Astrocyte (in vitro differentiated cells and primary cell): ENCODE data around the gene MTARC1. TPM values are rescaled to one million over a fixed set of nuclear protein-coding genes. Genes with fewer than 3 reads are reported as not detected.

Source experiments
- DNase-seq: peaks from one replicate; pipeline ENCODE4 v3.0.0-alpha.2; 2010; ENCODE audit warnings: low read depth
- FAIRE-seq: peaks from 2 replicates; lab custom pipeline; 2011; peaks lifted over from hg19 to GRCh38; lab: Jason Lieb, UNC
- H2AFZ ChIP-seq: 2 replicates; pipeline ENCODE4 v1.6.0; 2012; ENCODE audit warnings: low read depth, low read length, inconsistent platforms
- H3K27ac ChIP-seq: 2 replicates; pipeline ENCODE4 v1.5.1; 2011; ENCODE audit warnings: low read depth, low read length, inconsistent platforms
- H3K27me3 ChIP-seq: 2 replicates; pipeline ENCODE4 v1.6.0; 2011; ENCODE audit warnings: low read length, inconsistent platforms; ENCODE audit not compliant: insufficient read depth
- H3K36me3 ChIP-seq: 2 replicates; pipeline ENCODE4 v1.5.1; 2011; ENCODE audit warnings: low read length, inconsistent platforms; ENCODE audit not compliant: insufficient read depth
- H3K4me1 ChIP-seq: 2 replicates; pipeline ENCODE4 v1.5.1; 2011; ENCODE audit warnings: low read length, inconsistent platforms; ENCODE audit not compliant: insufficient read depth
- H3K4me2 ChIP-seq: 2 replicates; pipeline ENCODE4 v1.6.0; 2012; ENCODE audit warnings: low read length, inconsistent platforms
- H3K4me3 ChIP-seq: 2 replicates; pipeline ENCODE4 v1.5.1; 2011; ENCODE audit warnings: low read depth, mild to moderate bottlenecking, low read length, inconsistent platforms; ENCODE audit not compliant: insufficient read depth
- H3K79me2 ChIP-seq: 2 replicates; pipeline ENCODE4 v1.6.0; 2012; ENCODE audit warnings: mild to moderate bottlenecking, low read length, inconsistent platforms; ENCODE audit not compliant: insufficient read depth
- H3K9ac ChIP-seq: 2 replicates; pipeline ENCODE4 v1.6.0; 2012; ENCODE audit warnings: mild to moderate bottlenecking, low read length, inconsistent platforms
- H3K9me3 ChIP-seq: 2 replicates; pipeline ENCODE4 v1.5.1; 2012; ENCODE audit warnings: low read depth, mild to moderate bottlenecking, low read length, inconsistent platforms; ENCODE audit not compliant: insufficient read depth
- H4K20me1 ChIP-seq: 2 replicates; pipeline ENCODE4 v1.6.0; 2012; ENCODE audit warnings: low read length, inconsistent platforms; ENCODE audit not compliant: insufficient read depth
- H3K27ac Mint-ChIP-seq: one replicate; pipeline ENCODE4 v1.8.0; 2021; ENCODE audit warnings: mild to moderate bottlenecking, mixed read lengths; ENCODE audit not compliant: unreplicated experiment
- H3K27me3 Mint-ChIP-seq: one replicate; pipeline ENCODE4 v1.8.0; 2021; ENCODE audit warnings: low read depth, mixed read lengths; ENCODE audit not compliant: unreplicated experiment
- H3K36me3 Mint-ChIP-seq: one replicate; pipeline ENCODE4 v1.8.0; 2021; ENCODE audit warnings: low read depth, mixed read lengths; ENCODE audit not compliant: unreplicated experiment
- H3K4me1 Mint-ChIP-seq: one replicate; pipeline ENCODE4 v1.8.0; 2021; ENCODE audit warnings: low read depth, mixed read lengths; ENCODE audit not compliant: unreplicated experiment
- H3K4me3 Mint-ChIP-seq: one replicate; pipeline ENCODE4 v1.8.0; 2021; ENCODE audit warnings: mild to moderate bottlenecking, moderate library complexity, mixed read lengths; ENCODE audit not compliant: unreplicated experiment
- H3K9me3 Mint-ChIP-seq: one replicate; pipeline ENCODE4 v1.8.0; 2021; ENCODE audit warnings: mild to moderate bottlenecking, mixed read lengths; ENCODE audit not compliant: unreplicated experiment
- EZH2 ChIP-seq: IDR thresholded peaks from 2 replicates; pipeline ENCODE4 v1.6.1; 2012; ENCODE audit warnings: mild to moderate bottlenecking, low read length, inconsistent platforms; ENCODE audit not compliant: insufficient read depth
- total RNA-seq: library from RNA; stranded (reverse); gene quantifications from 2 replicates; pipeline ENCODE4 v1.2.1, GENCODE V29; 2021
- TF ChIP-seq, protein P1 (sequence below): IDR thresholded peaks from 2 replicates; pipeline ENCODE4 v1.5.1; 2011; ENCODE audit warnings: low read depth, mild to moderate bottlenecking, inconsistent platforms, low read length, moderate library complexity; ENCODE audit not compliant: insufficient read depth

MTARC1 gene
- total RNA-seq, 1 donor from 2014 or later = 8.5 TPM

DNA sequence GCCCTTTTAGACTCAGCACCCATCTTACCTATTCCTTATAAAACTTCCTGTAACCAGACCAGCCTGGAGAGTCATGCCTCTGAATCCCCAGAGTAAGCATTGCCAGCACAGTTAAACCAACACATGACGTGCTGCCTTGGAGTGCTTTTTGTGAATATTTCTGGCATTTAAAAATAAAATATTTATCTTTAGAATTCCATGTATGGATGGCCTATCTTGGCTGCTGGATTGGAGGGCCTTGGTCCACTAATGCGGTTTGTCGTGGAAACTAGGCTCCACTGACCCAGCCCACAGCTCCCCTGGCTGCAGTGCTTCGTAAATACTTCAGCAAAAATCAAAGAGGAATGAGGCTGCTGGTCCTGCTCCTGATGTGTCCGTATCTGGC lies 17.5 kb downstream of the MTARC1 start:
- no peak overlapping the region for H3K4me3 ChIP-seq
- H3K27ac ChIP-seq = no peak overlapping the region
- Mint-ChIP-seq H3K36me3 (peaks cover 3% of the 10 kb centered on the region), H3K9me3 (no peaks in the 10 kb centered on the region), H3K4me1 (no peaks in the 10 kb centered on the region), H3K4me3 (no peak overlapping the region), H3K27me3 (peaks cover 6% of the 10 kb centered on the region), H3K27ac (no peak overlapping the region)
- H3K36me3 ChIP-seq = no peaks in the 10 kb centered on the region
- no peak overlapping the region for H3K9ac ChIP-seq
- no peak for TF ChIP-seq EZH2
- TF ChIP-seq, protein P1, sequence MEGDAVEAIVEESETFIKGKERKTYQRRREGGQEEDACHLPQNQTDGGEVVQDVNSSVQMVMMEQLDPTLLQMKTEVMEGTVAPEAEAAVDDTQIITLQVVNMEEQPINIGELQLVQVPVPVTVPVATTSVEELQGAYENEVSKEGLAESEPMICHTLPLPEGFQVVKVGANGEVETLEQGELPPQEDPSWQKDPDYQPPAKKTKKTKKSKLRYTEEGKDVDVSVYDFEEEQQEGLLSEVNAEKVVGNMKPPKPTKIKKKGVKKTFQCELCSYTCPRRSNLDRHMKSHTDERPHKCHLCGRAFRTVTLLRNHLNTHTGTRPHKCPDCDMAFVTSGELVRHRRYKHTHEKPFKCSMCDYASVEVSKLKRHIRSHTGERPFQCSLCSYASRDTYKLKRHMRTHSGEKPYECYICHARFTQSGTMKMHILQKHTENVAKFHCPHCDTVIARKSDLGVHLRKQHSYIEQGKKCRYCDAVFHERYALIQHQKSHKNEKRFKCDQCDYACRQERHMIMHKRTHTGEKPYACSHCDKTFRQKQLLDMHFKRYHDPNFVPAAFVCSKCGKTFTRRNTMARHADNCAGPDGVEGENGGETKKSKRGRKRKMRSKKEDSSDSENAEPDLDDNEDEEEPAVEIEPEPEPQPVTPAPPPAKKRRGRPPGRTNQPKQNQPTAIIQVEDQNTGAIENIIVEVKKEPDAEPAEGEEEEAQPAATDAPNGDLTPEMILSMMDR = no peak
- no peaks in the 10 kb centered on the region for H3K27me3 ChIP-seq
- peaks cover 2% of the 10 kb centered on the region for H3K4me1 ChIP-seq
- H4K20me1 ChIP-seq = no peaks in the 10 kb centered on the region
- no peaks in the 10 kb centered on the region for H3K9me3 ChIP-seq
- no peak for DNase-seq
- no peak for FAIRE-seq
- H3K79me2 ChIP-seq = no peaks in the 10 kb centered on the region
- no peak overlapping the region for H3K4me2 ChIP-seq
- no peak overlapping the region for H2AFZ ChIP-seq

DNA sequence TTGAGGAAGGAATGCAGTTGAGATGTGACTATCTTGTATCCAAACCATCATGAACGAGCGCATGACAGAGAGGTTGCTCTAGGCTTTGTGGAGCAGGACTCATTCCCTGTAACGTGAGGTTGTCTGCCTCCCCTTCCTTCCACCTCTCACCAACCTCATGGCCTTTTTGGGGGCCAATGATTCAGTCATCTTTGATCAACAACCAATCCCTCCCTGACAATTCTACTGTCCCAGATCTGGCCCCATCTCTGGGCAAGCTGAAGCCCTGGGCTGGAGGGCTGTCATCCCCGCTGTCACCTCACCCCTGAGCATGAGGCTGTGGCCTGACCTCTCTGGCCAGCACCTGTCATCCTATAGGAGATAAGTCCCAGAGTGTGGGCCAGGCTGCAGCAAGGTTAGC lies 19.7 kb downstream of the MTARC1 start:
- H3K9me3 Mint-ChIP-seq = no peaks in the 10 kb centered on the region
- FAIRE-seq = no peak
- peaks cover 2% of the 10 kb centered on the region for H3K36me3 Mint-ChIP-seq
- H3K36me3 ChIP-seq = no peaks in the 10 kb centered on the region
- no peaks in the 10 kb centered on the region for H3K4me1 Mint-ChIP-seq
- H3K4me2 ChIP-seq = no peak overlapping the region
- H3K4me1 ChIP-seq = peaks cover 2% of the 10 kb centered on the region
- no peak overlapping the region for H2AFZ ChIP-seq
- TF ChIP-seq, protein P1 = no peak
- no peak for TF ChIP-seq EZH2
- no peak overlapping the region for H3K4me3 ChIP-seq
- no peak overlapping the region for H3K4me3 Mint-ChIP-seq
- no peaks in the 10 kb centered on the region for H3K27me3 Mint-ChIP-seq
- H3K27ac Mint-ChIP-seq = no peak overlapping the region
- no peak overlapping the region for H3K9ac ChIP-seq
- no peaks in the 10 kb centered on the region for H3K79me2 ChIP-seq
- no peaks in the 10 kb centered on the region for H3K9me3 ChIP-seq
- no peaks in the 10 kb centered on the region for H3K27me3 ChIP-seq
- no peak for DNase-seq
- no peaks in the 10 kb centered on the region for H4K20me1 ChIP-seq
- H3K27ac ChIP-seq = no peak overlapping the region

DNA sequence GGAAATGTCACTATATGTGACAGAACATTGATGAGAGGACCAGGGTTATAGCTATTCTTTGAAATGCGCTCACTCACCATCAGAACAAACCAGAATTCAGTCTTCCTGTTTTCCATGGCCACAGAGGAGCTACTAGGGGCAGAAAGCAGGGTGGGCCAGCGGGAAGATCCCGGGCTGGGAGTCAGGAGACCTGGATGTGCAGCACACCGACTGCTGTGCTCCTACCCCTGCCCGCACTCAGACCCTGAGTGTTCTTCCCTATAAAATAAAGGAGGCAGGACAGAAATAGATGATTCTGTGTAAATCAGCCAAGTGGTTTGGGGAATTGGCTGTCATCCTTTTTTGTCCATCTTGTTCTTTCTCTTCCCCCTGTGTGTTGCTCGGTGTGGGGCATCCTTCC lies 21.0 kb downstream of the MTARC1 start:
- no peak for FAIRE-seq
- Histone ChIP-seq H3K36me3 (no peaks in the 10 kb centered on the region), H3K4me3 (no peak overlapping the region), H3K27ac (no peak overlapping the region), H3K9me3 (no peaks in the 10 kb centered on the region), H2AFZ (no peak overlapping the region), H3K27me3 (no peaks in the 10 kb centered on the region), H3K4me2 (no peak overlapping the region), H3K9ac (no peak overlapping the region), H4K20me1 (no peaks in the 10 kb centered on the region), H3K79me2 (no peaks in the 10 kb centered on the region), H3K4me1 (peaks cover 2% of the 10 kb centered on the region)
- no peak for DNase-seq
- H3K4me1 Mint-ChIP-seq = no peaks in the 10 kb centered on the region
- H3K9me3 Mint-ChIP-seq = peaks cover 6% of the 10 kb centered on the region
- TF ChIP-seq, protein P1 = no peak
- no peak for TF ChIP-seq EZH2
- H3K4me3 Mint-ChIP-seq = no peak overlapping the region
- no peaks in the 10 kb centered on the region for H3K27me3 Mint-ChIP-seq
- peaks cover 2% of the 10 kb centered on the region for H3K36me3 Mint-ChIP-seq
- no peak overlapping the region for H3K27ac Mint-ChIP-seq
